Activated T-cell treated with anti-CD3 and anti-CD28 coated beads for 48 hours (primary cell): ENCODE data around the gene MED13L.

Source experiments
- DNase-seq: peaks from one replicate; pipeline ENCODE4 v3.0.0-alpha.2; 2020; ENCODE audit warnings: low read depth

The MED13L gene

GRCh38 chr12:116087962-116088361 lies 189.5 kb downstream of the MED13L start:
- no peak for DNase-seq

- DNase-seq: no peak
Observed at GRCh38 chr12:116087399-116087798, 190.1 kb downstream of the MED13L start.

- no peak for DNase-seq
Observed at GRCh38 chr12:116080415-116080814, 197.1 kb downstream of the MED13L start.

GRCh38 chr12:116078396-116078795 lies 199.1 kb downstream of the MED13L start:
- DNase-seq: no peak

GRCh38 chr12:116077431-116077830 lies 200.1 kb downstream of the MED13L start:
- no peak for DNase-seq

GRCh38 chr12:116076399-116076798 lies 201.1 kb downstream of the MED13L start:
- no peak for DNase-seq

- no peak for DNase-seq
Observed at GRCh38 chr12:116074686-116075085, 202.8 kb downstream of the MED13L start.

GRCh38 chr12:116071555-116072230 lies 205.8 kb downstream of the MED13L start:
- DNase-seq: no peak

GRCh38 chr12:116070444-116070843 lies 207.0 kb downstream of the MED13L start:
- DNase-seq: no peak

- DNase-seq: no peak
Observed at GRCh38 chr12:116069943-116070342, 207.6 kb downstream of the MED13L start.

- no peak for DNase-seq
Observed at GRCh38 chr12:116068853-116069252, 208.6 kb downstream of the MED13L start.

- DNase-seq: no peak
Observed at GRCh38 chr12:116068371-116068770, 209.1 kb downstream of the MED13L start.

- DNase-seq: no peak
Observed at GRCh38 chr12:116067892-116068291, 209.6 kb downstream of the MED13L start.

GRCh38 chr12:116066381-116067230 lies 210.9 kb downstream of the MED13L start:
- DNase-seq: peak; percentile 31

GRCh38 chr12:116065606-116066005 lies 211.9 kb downstream of the MED13L start:
- no peak for DNase-seq

- no peak for DNase-seq
Observed at GRCh38 chr12:116064493-116064892, 213.0 kb downstream of the MED13L start.

GRCh38 chr12:116062698-116063097 lies 214.8 kb downstream of the MED13L start:
- no peak for DNase-seq

GRCh38 chr12:116060764-116061163 lies 216.7 kb downstream of the MED13L start:
- DNase-seq: no peak

GRCh38 chr12:116059904-116060303 lies 217.6 kb downstream of the MED13L start:
- DNase-seq: no peak

- no peak for DNase-seq
Observed at GRCh38 chr12:116058574-116058973, 218.9 kb downstream of the MED13L start.

- no peak for DNase-seq
Observed at GRCh38 chr12:116057356-116057755, 220.1 kb downstream of the MED13L start.

- DNase-seq: no peak
Observed at GRCh38 chr12:116055895-116056607, 221.4 kb downstream of the MED13L start.

- DNase-seq: no peak
Observed at GRCh38 chr12:116054280-116054679, 223.2 kb downstream of the MED13L start.
